ENCODE data around the gene FBXL19. TPM values are rescaled to one million over a fixed set of nuclear protein-coding genes. Genes with fewer than 3 reads are reported as not detected.

The FBXL19 gene
- total and polyA plus RNA-seq, 9 of the 15 experiments (the other 6 are each of a cell fraction or from before 2014, with no cell fraction given) = 0.13 to 48.0 (median 13.5) TPM; not detected in 1

DNA sequence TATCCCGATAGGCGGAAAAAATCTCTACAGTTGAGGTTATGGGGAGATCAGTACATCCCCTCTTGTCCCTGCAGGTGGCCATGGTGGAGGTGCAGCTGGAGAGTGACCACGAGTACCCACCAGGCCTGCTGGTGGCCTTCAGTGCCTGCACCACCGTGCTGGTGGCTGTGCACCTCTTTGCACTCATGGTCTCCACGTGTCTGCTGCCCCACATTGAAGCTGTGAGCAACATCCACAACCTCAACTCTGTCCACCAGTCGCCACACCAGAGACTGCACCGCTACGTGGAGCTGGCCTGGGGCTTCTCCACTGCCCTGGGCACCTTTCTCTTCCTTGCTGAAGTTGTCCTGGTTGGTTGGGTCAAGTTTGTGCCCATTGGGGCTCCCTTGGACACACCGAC is 29.7 kb downstream of the FBXL19 start:
- intact Hi-C loops (cut with micrococcal nuclease) = loop anchor here (10.0 kb wide), 2 partner anchors 142 to 502 kb away; partner anchors contain the start of genes ARMC5 and VKORC1
- no peaks in the 10 kb centered on the region for H4K20me1 ChIP-seq (replicated peaks; ENCODE audit: control insufficient read depth, insufficient read depth, low read length)
- peak overlapping the region; percentile 28; the same call in 1 of the 3 replicates for H3K27ac ChIP-seq (ENCODE audit: extremely low read depth, low read depth, low read length)
- ChIA-PET CTCF (ENCODE audit: low intra/inter-chr PET ratio) (interaction anchor here (0.8 kb wide), 1 partner anchor 203 kb away, joined by 5 read pairs; no protein-coding TSS in a partner anchor), POLR2A (interaction anchor here (0.6 to 3.8 kb wide), 10 partner anchors 10 to 920 kb away, joined by 3 to 11 read pairs (median 4); partner anchors contain the start of genes FUS, ZNF267, ZNF646 and ZNF668)
- FAIRE-seq = no peak
- no peak for ATAC-seq
- 0 out of 2 replicates have a peak, but pooled peaks have one; percentile 35 for TF ChIP-seq ZFPM2 (CRISPR knock-in tag; IDR thresholded peaks at IDR 0.05)
- TF ChIP-seq ZNF766 (CRISPR knock-in tag; conservative IDR thresholded peaks at IDR 0.05) = no peak
- WGBS (ENCODE audit: insufficient coverage, low coverage, missing lambda C conversion rate) = 55% methylated on average over 8 of the region's 9 CpGs
- H3K9me3 ChIP-seq (replicated peaks; ENCODE audit: control insufficient read depth, insufficient read depth, low read depth, low read length) = no peaks in the 10 kb centered on the region
- peak overlapping the region; percentile 15; the same call in 1 of the 2 replicates for H3K4me2 ChIP-seq (ENCODE audit: insufficient read depth, low read length)
- H3K4me3 ChIP-seq = no peak overlapping the region
- H3K9me1 ChIP-seq (ENCODE audit: control insufficient read depth, insufficient read depth, low read length) = peaks cover 8% of the 10 kb centered on the region
- peak overlapping the region in 1 of 2 experiments; percentile 79; a peak in 2 of 4 replicates for H3K9ac ChIP-seq (ENCODE audit: insufficient read depth in 1 of 2, low read depth in 2 of 2, low read length in 2 of 2)
- in situ Hi-C loops (cut with MboI) = loop anchor here (10.0 to 25.0 kb wide), 2 partner anchors 742 to 909 kb away; partner anchors contain the start of gene ZNF267
- H3K36me3 ChIP-seq (ENCODE audit: control insufficient read depth, insufficient read depth, low read length) = peaks cover 15% of the 10 kb centered on the region; the same call in 2 of the 3 replicates
- no peaks in the 10 kb centered on the region for H3K27me3 ChIP-seq (ENCODE audit: control insufficient read depth in 2 of 2, insufficient read depth in 2 of 2, low read length in 2 of 2)
- no peak overlapping the region for H2AFZ ChIP-seq (ENCODE audit: low read depth, low read length)
- H3K4me1 ChIP-seq (replicated peaks in 1 of 2; ENCODE audit: control insufficient read depth in 2 of 2, insufficient read depth in 2 of 2, low read length in 2 of 2) = peaks cover 36 to 57% of the 10 kb centered on the region in 2 experiments
- DNase-seq (ENCODE audit: extremely low read depth in 1 of 4, low spot score in 3 of 4) = no peak
- no TSS peak for BruUV-seq (replicated peaks)
- H3K79me2 ChIP-seq (ENCODE audit: control insufficient read depth, insufficient read depth, low read length) = peaks cover 37% of the 10 kb centered on the region

DNA sequence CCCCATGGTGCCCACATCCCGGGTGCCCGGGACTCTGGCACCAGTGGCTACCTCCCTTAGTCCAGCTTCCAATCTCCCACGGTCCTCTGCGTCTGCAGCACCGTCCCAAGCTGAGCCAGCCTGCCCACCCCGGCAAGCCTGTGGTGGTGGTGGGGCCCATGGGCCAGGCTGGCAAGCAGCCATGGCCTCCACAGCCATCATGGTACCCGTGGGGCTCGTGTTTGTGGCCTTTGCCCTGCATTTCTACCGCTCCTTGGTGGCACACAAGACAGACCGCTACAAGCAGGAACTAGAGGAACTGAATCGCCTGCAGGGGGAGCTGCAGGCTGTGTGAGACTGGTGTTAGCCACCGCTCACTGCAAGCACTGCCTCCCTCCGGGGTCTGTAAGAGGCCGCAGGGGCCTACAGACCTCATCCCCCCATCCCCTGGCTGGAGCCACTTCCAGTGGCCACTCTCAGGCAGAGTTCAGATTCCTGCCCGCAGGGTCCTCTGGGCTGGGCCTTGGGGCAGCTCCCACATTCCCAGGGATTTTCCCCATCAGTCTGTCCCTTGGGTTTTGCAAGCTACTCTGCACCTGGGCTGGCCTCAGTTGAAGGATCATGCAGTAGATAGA is 30.2 kb downstream of the FBXL19 start:
- 28% methylated on average over 15 of the region's 15 CpGs for WGBS (ENCODE audit: insufficient coverage, low coverage, missing lambda C conversion rate)
- intact Hi-C loops (cut with micrococcal nuclease) = loop anchor here (10.0 kb wide), 2 partner anchors 141 to 501 kb away; partner anchors contain the start of genes ARMC5 and VKORC1
- Histone ChIP-seq H3K79me2 (ENCODE audit: control insufficient read depth, insufficient read depth, low read length) (peaks cover 41% of the 10 kb centered on the region), H3K27ac (ENCODE audit: extremely low read depth, low read depth, low read length) (peak overlapping the region; percentile 28; the same call in 1 of the 3 replicates), H3K4me2 (ENCODE audit: insufficient read depth, low read length) (peak overlapping the region; percentile 15; the same call in 1 of the 2 replicates), H4K20me1 (replicated peaks; ENCODE audit: control insufficient read depth, insufficient read depth, low read length) (peaks cover 4% of the 10 kb centered on the region), H3K4me3 (no peak overlapping the region), H3K9me3 (replicated peaks; ENCODE audit: control insufficient read depth, insufficient read depth, low read depth, low read length) (no peaks in the 10 kb centered on the region), H3K27me3 (ENCODE audit: control insufficient read depth in 2 of 2, insufficient read depth in 2 of 2, low read length in 2 of 2) (no peaks in the 10 kb centered on the region), H3K9me1 (ENCODE audit: control insufficient read depth, insufficient read depth, low read length) (peaks cover 8% of the 10 kb centered on the region), H3K9ac (ENCODE audit: insufficient read depth in 1 of 2, low read depth in 2 of 2, low read length in 2 of 2) (peak overlapping the region in 1 of 2 experiments; percentile 79; a peak in 2 of 4 replicates), H3K4me1 (replicated peaks in 1 of 2; ENCODE audit: control insufficient read depth in 2 of 2, insufficient read depth in 2 of 2, low read length in 2 of 2) (peaks cover 38 to 55% of the 10 kb centered on the region in 2 experiments), H2AFZ (ENCODE audit: low read depth, low read length) (peak overlapping the region; percentile 59; the same call in 1 of the 2 replicates), H3K36me3 (ENCODE audit: control insufficient read depth, insufficient read depth, low read length) (peaks cover 17% of the 10 kb centered on the region; the same call in 2 of the 3 replicates)
- peak; percentile 83 for FAIRE-seq
- DNase-seq (ENCODE audit: extremely low read depth in 1 of 4, low spot score in 3 of 4) = peak in 3 of 4 experiments; percentile 45 to 95 (median 57)
- CTCF ChIA-PET (ENCODE audit: low intra/inter-chr PET ratio) = interaction anchor here (0.8 kb wide), 1 partner anchor 203 kb away, joined by 5 read pairs; no protein-coding TSS in a partner anchor
- peak; percentile 66 for ATAC-seq
- POLR2A ChIA-PET = interaction anchor here (0.6 to 3.8 kb wide), 11 partner anchors 9 to 919 kb away, joined by 3 to 11 read pairs (median 4); partner anchors contain the start of genes FUS, ZNF267, ZNF646 and ZNF668
- BruUV-seq (replicated peaks) = no TSS peak
- in situ Hi-C loops (cut with MboI) = loop anchor here (10.0 to 25.0 kb wide), 2 partner anchors 741 to 909 kb away; partner anchors contain the start of gene ZNF267
- TF ChIP-seq JUND (IDR thresholded peaks at IDR 0.05; ENCODE audit: borderline replicate concordance, low read depth, low read length) (no peak; the same call in 1 of the 2 replicates), JUND (tag; IDR thresholded peaks at IDR 0.05; ENCODE audit: borderline replicate concordance, low read depth, low read length) (peak; percentile 13; the same call in 1 of the 3 replicates), PHF8 (IDR thresholded peaks at IDR 0.05; ENCODE audit: borderline replicate concordance, low read length) (no peak), HMGN3 (IDR thresholded peaks at IDR 0.05; ENCODE audit: borderline replicate concordance, extremely low read depth, insufficient read length, low read depth, low read length) (peak; percentile 51), ZNF263 (CRISPR knock-in tag; IDR thresholded peaks at IDR 0.05; ENCODE audit: borderline replicate concordance) (peak; percentile 31; the same call in 1 of the 2 replicates), ERF (CRISPR knock-in tag; IDR thresholded peaks at IDR 0.05) (0 out of 2 replicates have a peak, but pooled peaks have one; percentile 30)
- TF ChIP-seq, protein P1, sequence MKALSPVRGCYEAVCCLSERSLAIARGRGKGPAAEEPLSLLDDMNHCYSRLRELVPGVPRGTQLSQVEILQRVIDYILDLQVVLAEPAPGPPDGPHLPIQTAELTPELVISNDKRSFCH (CRISPR knock-in tag; IDR thresholded peaks at IDR 0.05) = no peak
- TF ChIP-seq, protein P1 (tag; IDR thresholded peaks at IDR 0.05) = peak; percentile 52; the same call in 1 of the 2 replicates
- TF ChIP-seq, protein P2, sequence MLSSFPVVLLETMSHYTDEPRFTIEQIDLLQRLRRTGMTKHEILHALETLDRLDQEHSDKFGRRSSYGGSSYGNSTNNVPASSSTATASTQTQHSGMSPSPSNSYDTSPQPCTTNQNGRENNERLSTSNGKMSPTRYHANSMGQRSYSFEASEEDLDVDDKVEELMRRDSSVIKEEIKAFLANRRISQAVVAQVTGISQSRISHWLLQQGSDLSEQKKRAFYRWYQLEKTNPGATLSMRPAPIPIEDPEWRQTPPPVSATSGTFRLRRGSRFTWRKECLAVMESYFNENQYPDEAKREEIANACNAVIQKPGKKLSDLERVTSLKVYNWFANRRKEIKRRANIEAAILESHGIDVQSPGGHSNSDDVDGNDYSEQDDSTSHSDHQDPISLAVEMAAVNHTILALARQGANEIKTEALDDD (IDR thresholded peaks at IDR 0.05) = no peak

Data from K562 (cell line).